H7 (cell line): ENCODE measurements around the gene SPON1. TPM values are rescaled to one million over a fixed set of nuclear protein-coding genes. Genes with fewer than 3 reads are reported as not detected.
A peak's percentile ranks its signal among the peaks of the same experiment; 100 is the strongest.

Experiments
- DNase-seq: peaks from one replicate; pipeline ENCODE4 v3.0.0; 2012
- H3K27me3 ChIP-seq: 2 replicates; pipeline ENCODE4 v1.6.0; 2011; ENCODE audit warnings: mild to moderate bottlenecking, low read length; ENCODE audit not compliant: control insufficient read depth, insufficient read depth
- H3K36me3 ChIP-seq: replicated peaks from 2 replicates; pipeline ENCODE4 v1.5.1; 2011; ENCODE audit warnings: low read length; ENCODE audit not compliant: control insufficient read depth, insufficient read depth
- H3K4me3 ChIP-seq: 2 replicates; pipeline ENCODE4 v1.5.1; 2011; ENCODE audit warnings: low read depth, mild to moderate bottlenecking, control low read depth, low read length, moderate library complexity; ENCODE audit not compliant: insufficient read depth
- total RNA-seq: library from RNA; depleted of rRNA; stranded (reverse); fragments of >200 nt; shearing (Covaris generic); gene quantifications from 2 replicates; pipeline ENCODE4 v1.2.3, GENCODE V29; 2014

SPON1 gene
- total RNA-seq, 1 experiment from 2014 or later: 4.6 TPM

DNA sequence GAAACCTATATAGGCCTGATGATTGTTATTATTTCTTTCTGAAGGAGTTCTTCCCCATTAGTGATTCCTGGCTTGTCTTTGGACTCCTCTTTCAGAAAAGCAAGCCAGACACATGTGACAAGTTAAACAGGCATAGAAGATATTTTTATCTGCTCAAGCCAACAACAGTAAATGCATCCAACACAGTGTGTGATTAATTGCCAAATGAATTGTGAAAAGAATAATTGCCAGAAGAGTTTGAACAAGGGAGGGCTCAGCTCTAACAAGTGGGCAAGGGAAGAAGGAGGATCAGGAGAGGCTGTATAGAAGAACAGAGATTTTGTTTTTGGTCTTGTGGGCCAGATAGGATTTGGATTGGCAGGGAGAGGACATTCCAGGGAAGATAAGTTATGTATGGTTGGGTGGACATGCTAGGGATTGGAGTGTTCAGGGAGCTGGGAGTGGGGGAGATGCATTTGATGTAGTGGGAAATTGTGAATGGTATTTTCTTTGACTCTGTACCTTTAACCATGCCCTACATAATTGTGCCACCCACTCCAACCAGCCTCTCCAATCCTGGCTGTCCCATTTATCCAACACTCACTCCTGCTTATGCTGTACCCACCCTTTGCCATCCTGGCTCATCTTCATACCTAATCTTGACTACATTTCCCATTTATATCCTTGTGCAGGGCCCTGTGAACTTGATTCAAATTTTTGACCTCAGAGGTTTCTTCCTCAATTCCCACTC is 223.7 kb downstream of the SPON1 start:
- Histone ChIP-seq H3K36me3 (no peaks in the 10 kb centered on the region), H3K4me3 (no peak overlapping the region), H3K27me3 (no peaks in the 10 kb centered on the region)
- no peak for DNase-seq

DNA sequence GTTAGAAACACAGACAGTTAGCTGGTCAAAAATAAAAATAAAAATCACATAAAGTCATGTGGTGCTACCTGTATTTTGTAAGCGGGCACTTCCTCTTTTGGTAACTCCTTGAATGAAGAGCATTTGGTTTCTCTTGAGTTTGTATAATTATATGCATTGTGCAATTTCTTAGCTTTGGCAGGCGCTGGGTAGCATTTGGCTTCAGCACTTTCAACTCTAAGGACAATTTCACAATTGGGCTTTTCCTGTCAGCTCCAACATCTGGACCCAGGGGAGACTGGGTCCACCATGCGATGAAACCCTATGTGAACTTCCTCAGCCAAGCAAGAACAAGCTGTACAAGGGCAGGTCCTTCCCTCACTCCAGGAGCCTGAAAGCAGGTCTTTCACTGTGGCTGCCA is 227.4 kb downstream of the SPON1 start:
- no peak for DNase-seq
- Histone ChIP-seq H3K4me3 (no peak overlapping the region), H3K27me3 (no peaks in the 10 kb centered on the region), H3K36me3 (no peaks in the 10 kb centered on the region)

DNA sequence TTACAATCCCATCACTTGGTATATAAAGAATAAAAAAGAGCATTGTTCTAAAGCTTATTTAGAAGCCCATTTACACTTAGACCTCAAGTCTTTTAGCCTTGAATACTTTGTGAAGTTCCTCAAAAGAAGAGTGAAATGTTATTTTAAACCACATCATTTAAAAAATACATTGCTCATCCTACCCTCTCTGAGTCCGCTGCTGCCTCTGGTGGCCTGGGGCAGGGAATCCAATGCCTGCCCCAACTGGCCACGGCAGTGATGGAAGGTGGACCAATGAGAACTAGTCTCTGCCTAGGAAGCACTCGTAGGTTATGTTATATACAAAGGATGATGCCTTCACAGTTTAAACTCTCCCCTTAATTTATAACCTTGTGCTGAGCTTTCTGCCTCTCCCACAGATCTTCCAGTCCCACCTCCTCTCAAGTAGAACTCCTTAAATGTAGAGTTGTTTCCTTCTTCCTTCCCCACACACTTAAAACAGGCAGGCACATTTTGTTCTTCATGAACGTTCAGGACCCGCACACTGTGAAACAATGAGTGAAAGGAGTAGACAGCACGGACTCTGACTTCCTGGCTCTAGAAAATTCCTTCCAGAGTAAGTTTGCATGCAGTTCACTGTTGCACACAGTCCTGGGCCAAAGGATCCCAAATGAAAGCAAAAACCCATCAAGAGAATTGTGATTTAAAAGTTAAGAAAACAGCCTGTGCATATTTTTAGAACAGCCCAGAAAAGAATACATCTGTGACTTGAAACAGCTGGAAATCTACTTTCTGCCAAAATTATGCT is 228.7 kb downstream of the SPON1 start:
- no peak for DNase-seq
- Histone ChIP-seq H3K36me3 (no peaks in the 10 kb centered on the region), H3K4me3 (no peak overlapping the region), H3K27me3 (no peaks in the 10 kb centered on the region)

DNA sequence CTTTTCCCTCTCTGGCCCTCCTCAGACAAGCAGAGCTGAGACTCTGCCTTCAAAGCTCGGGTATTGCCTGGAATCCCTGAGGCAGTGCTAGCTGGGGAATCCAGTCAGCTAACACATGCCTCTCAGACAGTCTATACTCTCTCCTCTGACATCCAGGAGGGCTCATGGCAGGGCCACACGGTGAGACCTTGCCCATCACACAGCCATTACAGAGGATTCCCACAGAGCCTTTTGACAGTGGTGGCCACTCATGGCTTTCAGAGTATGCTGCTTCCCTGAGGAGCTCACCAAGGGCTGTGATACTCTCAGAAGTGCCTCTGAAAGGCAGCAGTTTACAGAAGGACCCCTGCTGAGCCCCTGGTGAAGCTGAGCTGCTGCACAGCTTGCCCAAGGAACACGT is 231.1 kb downstream of the SPON1 start:
- DNase-seq: peak; percentile 7

DNA sequence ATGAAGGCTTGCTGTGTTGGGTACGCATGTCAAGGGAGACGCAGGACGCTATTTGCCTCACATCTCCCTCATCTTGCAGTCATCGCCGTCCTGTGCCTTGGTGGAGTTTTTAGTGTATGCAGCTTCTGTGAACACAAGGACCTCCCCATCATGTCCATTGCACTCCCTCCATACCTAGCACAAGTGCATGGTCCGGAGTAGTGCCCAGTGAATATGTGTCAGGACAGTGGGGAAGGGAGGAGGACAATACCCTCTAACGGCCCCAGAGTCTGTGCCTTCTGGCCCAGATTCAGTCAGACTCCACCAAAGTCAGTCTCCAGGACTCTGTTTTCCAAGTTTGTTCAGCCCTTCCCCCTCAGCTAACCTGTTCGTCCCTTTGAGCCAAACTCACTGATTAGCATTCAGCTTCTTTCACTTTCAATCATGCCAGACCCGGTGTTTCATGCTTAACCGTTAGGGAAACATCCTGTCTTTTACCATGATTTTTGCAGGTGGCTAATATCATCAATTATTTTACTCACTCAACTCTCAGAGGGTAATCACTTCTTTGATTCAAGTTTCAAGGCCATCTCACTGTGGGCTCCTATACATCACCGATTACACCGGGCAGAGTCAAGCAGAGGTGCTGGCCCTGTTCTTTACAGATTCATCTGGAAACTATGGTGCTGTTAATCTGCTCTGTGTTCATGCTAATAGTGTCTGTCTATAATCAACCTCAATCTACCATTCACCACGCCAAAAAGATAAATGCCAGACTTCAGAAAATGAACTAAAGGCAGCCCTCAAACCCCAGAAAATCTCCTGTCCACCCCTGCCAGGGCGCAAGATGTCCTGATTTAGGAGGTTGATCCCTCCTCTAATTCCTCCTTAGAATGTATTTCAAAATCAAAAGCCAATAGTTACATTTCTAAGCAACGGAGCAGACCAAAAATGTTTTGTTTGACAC is 240.0 kb downstream of the SPON1 start:
- H3K4me3 ChIP-seq: no peak overlapping the region
- H3K36me3 ChIP-seq: no peaks in the 10 kb centered on the region
- no peak for DNase-seq
- no peaks in the 10 kb centered on the region for H3K27me3 ChIP-seq

More for the DNA sequence above, 231.1 kb downstream of the SPON1 start:
- Histone ChIP-seq H3K4me3 (no peak overlapping the region), H3K36me3 (no peaks in the 10 kb centered on the region), H3K27me3 (no peaks in the 10 kb centered on the region)

DNA sequence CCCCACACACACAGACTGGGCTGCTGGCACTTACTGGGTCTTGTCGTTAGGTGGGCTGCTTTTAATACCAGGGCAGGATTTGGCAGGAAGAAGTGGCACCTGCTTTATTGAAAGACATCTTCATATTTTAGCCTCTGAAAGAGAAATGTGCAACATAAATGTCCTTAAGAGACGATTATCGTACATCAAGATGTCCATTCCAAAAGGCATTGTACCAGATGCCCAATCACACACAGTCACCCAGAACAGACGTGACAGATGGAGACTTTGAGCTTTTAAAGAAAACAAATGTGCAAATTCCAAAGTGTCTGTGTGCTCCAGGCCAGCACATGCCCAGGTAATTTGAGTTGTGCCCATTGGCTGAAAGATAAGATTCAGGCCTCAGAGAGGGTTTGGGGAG is 240.8 kb downstream of the SPON1 start:
- Histone ChIP-seq H3K36me3 (no peaks in the 10 kb centered on the region), H3K4me3 (no peak overlapping the region), H3K27me3 (no peaks in the 10 kb centered on the region)
- no peak for DNase-seq

DNA sequence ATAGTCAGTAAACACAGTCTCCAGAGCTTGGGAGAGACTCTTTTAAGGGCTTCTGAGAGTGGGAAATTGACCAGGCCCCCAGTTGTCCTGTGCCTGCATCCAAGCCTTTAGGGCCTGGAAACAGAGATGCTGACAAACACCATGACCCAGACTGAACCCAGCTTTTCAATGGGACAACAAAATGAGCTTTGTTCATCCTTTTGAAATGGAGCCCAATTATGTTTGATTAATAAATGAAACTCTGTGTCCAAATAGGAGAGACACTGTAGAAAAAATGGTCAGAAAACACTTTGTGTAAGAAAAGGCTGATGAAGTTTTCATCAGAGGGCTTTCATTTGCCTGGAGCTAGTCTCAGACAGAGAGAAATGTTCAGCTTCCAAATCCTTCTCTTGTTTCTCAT is 250.5 kb downstream of the SPON1 start:
- no peak overlapping the region for H3K4me3 ChIP-seq
- no peaks in the 10 kb centered on the region for H3K36me3 ChIP-seq
- H3K27me3 ChIP-seq: no peaks in the 10 kb centered on the region
- no peak for DNase-seq

DNA sequence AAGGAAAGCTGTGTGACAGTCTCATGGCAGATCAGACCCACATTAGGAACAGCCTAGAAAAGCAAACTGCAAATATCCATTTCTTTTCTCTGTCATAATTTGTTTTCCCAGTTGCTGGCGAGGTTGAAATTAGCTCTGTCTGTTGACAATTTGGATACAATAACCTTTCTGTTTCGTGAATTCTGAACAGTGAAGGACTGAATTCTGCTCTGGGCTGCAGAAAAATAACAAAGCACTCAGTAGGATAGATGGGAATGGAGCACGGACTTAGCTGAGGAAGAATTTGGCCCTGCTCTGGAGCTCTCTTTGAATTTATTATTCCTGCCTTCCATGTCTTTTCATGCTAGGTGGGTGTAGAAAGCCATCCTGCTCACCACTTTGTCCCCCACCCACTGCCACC is 256.2 kb downstream of the SPON1 start:
- no peaks in the 10 kb centered on the region for H3K27me3 ChIP-seq
- H3K36me3 ChIP-seq: no peaks in the 10 kb centered on the region
- no peak for DNase-seq
- H3K4me3 ChIP-seq: no peak overlapping the region

DNA sequence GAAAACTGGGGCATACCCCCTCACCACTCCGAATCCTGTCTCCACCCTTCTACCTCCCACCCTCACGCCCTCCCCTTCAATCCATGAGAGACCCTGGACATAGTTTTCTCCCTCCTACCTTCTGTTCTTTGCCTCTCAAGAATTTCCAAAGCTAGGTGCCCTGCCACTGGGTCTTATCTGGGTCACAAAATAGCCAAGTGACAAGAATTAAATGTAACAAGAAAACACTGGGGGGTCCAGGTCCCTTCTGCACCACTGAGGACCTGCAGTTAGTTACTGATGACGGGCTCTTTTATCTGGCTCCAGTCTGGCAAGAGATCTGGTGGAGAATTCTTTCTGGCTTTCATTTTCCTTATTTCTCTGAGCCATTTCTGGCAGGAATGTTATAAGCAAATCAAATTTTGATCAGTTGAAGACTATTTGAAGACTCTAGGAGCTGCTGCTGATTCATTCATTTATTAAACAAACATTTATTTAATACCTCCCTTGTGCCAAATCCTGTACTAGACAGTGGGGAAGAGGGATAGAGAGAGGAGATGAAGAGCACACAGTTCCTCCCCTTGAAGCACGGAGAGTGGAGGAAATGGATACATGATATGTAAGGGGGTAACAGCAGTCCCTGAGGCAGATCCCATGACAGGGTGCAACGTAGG is 261.2 kb downstream of the SPON1 start:
- no peak for DNase-seq
- no peak overlapping the region for H3K4me3 ChIP-seq
- H3K27me3 ChIP-seq: no peaks in the 10 kb centered on the region; the same call in 1 of the 2 replicates
- H3K36me3 ChIP-seq: no peaks in the 10 kb centered on the region

DNA sequence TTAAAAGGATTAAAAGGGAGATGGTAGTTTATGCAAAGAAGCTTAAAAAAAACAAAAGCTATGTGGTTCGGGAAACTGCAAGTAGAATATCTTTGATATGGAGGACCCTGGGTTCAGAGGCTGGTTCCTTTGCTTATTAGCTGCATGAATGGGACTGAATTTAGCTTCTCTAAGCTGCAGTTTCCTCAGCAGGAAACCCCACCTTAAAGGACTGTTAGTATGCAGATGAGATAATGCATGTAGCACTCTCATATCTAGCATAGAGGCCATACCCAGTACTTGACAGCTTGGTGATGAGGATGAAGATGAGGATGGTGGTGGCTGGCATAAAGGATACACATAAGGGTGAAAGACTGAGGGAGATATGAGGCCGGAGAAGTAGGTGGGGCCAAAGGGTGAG is 261.9 kb downstream of the SPON1 start:
- H3K27me3 ChIP-seq: no peaks in the 10 kb centered on the region; the same call in 1 of the 2 replicates
- H3K36me3 ChIP-seq: no peaks in the 10 kb centered on the region
- no peak overlapping the region for H3K4me3 ChIP-seq
- DNase-seq: no peak

DNA sequence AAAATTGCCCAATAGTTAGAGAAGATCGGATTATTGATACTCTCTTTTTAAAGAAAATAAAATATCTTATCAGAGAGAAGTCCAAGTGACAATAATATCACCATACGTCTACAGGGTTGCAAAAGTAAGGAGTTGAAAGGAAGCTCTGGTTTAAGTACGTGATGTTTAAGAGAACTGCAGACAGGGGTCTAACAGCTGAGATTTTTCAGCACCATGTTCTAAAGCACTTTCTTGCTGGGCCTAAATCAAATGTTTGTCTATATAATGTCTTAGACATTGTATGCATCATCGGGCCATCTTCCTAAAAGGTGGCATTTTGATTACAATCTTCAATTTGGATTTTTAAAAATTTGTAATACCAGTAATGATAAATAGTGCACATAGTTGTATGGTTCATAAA is 263.1 kb downstream of the SPON1 start:
- Histone ChIP-seq H3K36me3 (no peaks in the 10 kb centered on the region), H3K4me3 (no peak overlapping the region), H3K27me3 (no peaks in the 10 kb centered on the region; the same call in 1 of the 2 replicates)
- DNase-seq: no peak

DNA sequence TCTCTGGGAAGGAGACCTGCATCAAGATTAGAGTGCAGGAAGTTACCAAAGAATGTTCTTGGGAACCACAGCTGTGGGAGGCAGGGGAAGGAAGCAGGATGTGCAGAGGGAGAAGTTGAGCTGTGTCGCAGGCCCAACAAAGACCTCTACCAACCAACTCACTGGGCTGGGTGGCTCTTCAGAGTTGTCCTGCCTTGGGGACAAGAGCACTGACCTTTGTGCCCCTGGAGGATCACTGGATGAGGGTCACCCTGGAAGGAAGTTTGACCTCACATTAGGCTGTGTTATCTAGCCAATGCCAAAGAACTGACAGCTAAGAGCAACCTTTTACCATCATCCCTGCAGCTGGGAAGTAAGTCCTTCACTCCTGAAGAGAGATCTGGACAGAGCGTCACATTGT is 265.8 kb downstream of the SPON1 start:
- Histone ChIP-seq H3K27me3 (no peaks in the 10 kb centered on the region; the same call in 1 of the 2 replicates), H3K4me3 (no peak overlapping the region), H3K36me3 (no peaks in the 10 kb centered on the region)
- no peak for DNase-seq

DNA sequence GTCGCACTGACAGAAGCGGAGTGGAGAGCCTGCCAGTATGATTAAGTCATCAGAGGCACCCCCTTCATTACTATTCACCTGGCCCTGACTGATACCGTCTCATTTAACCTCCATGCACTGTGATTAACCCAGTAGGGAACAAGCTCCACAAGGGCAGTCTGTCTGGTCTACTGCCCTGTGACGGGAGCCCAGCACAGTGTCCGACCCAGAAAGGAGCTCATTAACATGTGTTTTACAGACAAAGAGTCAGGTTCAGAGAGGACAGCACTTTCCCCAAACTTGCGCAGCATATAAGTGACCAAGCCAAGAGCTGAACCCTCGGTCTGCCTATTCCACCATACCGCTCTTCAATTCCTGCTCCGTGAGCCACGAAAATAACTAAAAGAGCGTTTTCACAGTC is 266.9 kb downstream of the SPON1 start:
- Histone ChIP-seq H3K27me3 (no peaks in the 10 kb centered on the region; the same call in 1 of the 2 replicates), H3K4me3 (no peak overlapping the region), H3K36me3 (no peaks in the 10 kb centered on the region)
- DNase-seq: no peak

DNA sequence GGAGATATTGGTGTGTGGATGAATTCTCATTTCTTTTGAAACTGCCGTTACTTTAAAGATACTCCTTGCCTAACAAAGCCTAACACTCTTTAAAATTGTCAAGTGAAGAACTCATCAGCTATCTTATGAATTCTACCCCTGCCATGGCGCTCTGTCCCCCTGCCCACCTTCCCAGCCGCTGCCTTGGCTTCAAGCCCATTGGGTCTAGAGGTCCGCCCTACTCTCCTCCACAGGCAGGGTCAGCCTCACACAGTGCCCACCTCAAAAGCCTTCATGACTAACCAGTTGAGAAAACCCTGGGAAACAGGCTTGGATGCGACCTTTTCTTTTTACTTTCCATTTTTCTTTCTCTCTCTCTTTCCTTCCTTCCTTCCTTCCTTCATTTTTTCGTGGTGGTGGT is 267.9 kb downstream of the SPON1 start:
- Histone ChIP-seq H3K27me3 (no peaks in the 10 kb centered on the region; the same call in 1 of the 2 replicates), H3K36me3 (no peaks in the 10 kb centered on the region), H3K4me3 (no peak overlapping the region)
- no peak for DNase-seq
